ENCODE data around the gene RECQL5. TPM values are rescaled to one million over a fixed set of nuclear protein-coding genes. Genes with fewer than 3 reads are reported as not detected.

The RECQL5 gene
- polyA plus RNA-seq, 1 donor from 2014 or later, result 9.6 TPM

- Histone ChIP-seq H3K27me3 (ENCODE audit: insufficient read depth, low read depth, low read length) (no peaks in the 10 kb centered on the region), H3K79me2 (replicated peaks; ENCODE audit: insufficient read depth, low read length) (no peaks in the 10 kb centered on the region), H3F3A (ENCODE audit: insufficient read depth, low read length, poor library complexity, severe bottlenecking) (no peaks in the 10 kb centered on the region), H3K9me2 (ENCODE audit: insufficient read depth, low read length) (no peaks in the 10 kb centered on the region), H2AFZ (ENCODE audit: low read depth, low read length) (no peak overlapping the region), H3K4me2 (ENCODE audit: low read length) (no peak overlapping the region), H3K9me3 (ENCODE audit: low read length) (no peaks in the 10 kb centered on the region), H3K36me3 (ENCODE audit: insufficient read depth, low read length) (peaks cover 3% of the 10 kb centered on the region), H4K20me1 (ENCODE audit: insufficient read depth) (no peaks in the 10 kb centered on the region), H3K9ac (ENCODE audit: low read length) (no peak overlapping the region), H3K4me3 (ENCODE audit: low read length) (no peak overlapping the region), H3K27ac (ENCODE audit: low read length) (no peak overlapping the region)
- TF ChIP-seq SMC3 (conservative IDR thresholded peaks at IDR 0.05; ENCODE audit: poor library complexity) (no peak), EZH2 (IDR thresholded peaks at IDR 0.05; ENCODE audit: borderline replicate concordance, insufficient read depth, low read length, poor library complexity, severe bottlenecking) (no peak), CTCF (IDR thresholded peaks at IDR 0.05; ENCODE audit: poor library complexity, severe bottlenecking) (no peak), MXI1 (conservative IDR thresholded peaks at IDR 0.05; ENCODE audit: poor library complexity, severe bottlenecking) (no peak), TAF1 (IDR thresholded peaks at IDR 0.05; ENCODE audit: low read depth) (no peak), REST (IDR thresholded peaks at IDR 0.05; ENCODE audit: borderline replicate concordance) (no peak), POLR2AphosphoS5 (IDR thresholded peaks at IDR 0.05) (no peak), RAD21 (conservative IDR thresholded peaks at IDR 0.05) (no peak), EP300 (conservative IDR thresholded peaks at IDR 0.05; ENCODE audit: poor library complexity, severe bottlenecking) (no peak)
Measured at GRCh38 chr17:75703591-75703990, 36.6 kb upstream of the RECQL5 start.

GRCh38 chr17:75703191-75703590 lies 36.2 kb upstream of the RECQL5 start:
- no peak for TF ChIP-seq POLR2AphosphoS5 (IDR thresholded peaks at IDR 0.05)
- TF ChIP-seq EP300 (conservative IDR thresholded peaks at IDR 0.05; ENCODE audit: poor library complexity, severe bottlenecking), result no peak
- no peak for TF ChIP-seq SMC3 (conservative IDR thresholded peaks at IDR 0.05; ENCODE audit: poor library complexity)
- no peak for TF ChIP-seq RAD21 (conservative IDR thresholded peaks at IDR 0.05)
- TF ChIP-seq TAF1 (IDR thresholded peaks at IDR 0.05; ENCODE audit: low read depth), result no peak
- TF ChIP-seq MXI1 (conservative IDR thresholded peaks at IDR 0.05; ENCODE audit: poor library complexity, severe bottlenecking), result no peak
- no peak for TF ChIP-seq EZH2 (IDR thresholded peaks at IDR 0.05; ENCODE audit: borderline replicate concordance, insufficient read depth, low read length, poor library complexity, severe bottlenecking)
- Histone ChIP-seq H3K9ac (ENCODE audit: low read length) (no peak overlapping the region), H3K36me3 (ENCODE audit: insufficient read depth, low read length) (peaks cover 3% of the 10 kb centered on the region), H3K79me2 (replicated peaks; ENCODE audit: insufficient read depth, low read length) (no peaks in the 10 kb centered on the region), H2AFZ (ENCODE audit: low read depth, low read length) (no peak overlapping the region), H3K27ac (ENCODE audit: low read length) (no peak overlapping the region), H3K27me3 (ENCODE audit: insufficient read depth, low read depth, low read length) (no peaks in the 10 kb centered on the region), H3F3A (ENCODE audit: insufficient read depth, low read length, poor library complexity, severe bottlenecking) (no peaks in the 10 kb centered on the region), H4K20me1 (ENCODE audit: insufficient read depth) (no peaks in the 10 kb centered on the region), H3K4me2 (ENCODE audit: low read length) (no peak overlapping the region), H3K9me2 (ENCODE audit: insufficient read depth, low read length) (no peaks in the 10 kb centered on the region), H3K9me3 (ENCODE audit: low read length) (no peaks in the 10 kb centered on the region), H3K4me3 (ENCODE audit: low read length) (no peak overlapping the region)

All from neural cell (in vitro differentiated cells).